GM18868 (cell line): ENCODE results near the gene SLC22A17.
"Not testable (repeated sequence)": the region's sequence is repeated elsewhere in the genome, so short reads cannot be mapped to it uniquely, and the experiment has no call there.

ENCODE experiments used
- ATAC-seq: cut with Tn5 transposase; IDR thresholded peaks from one replicate; pipeline ENCODE4 v1.9.1; 2021; ENCODE audit warnings: mild to moderate bottlenecking, moderate library complexity; ENCODE audit not compliant: unreplicated experiment

SLC22A17 gene

DNA sequence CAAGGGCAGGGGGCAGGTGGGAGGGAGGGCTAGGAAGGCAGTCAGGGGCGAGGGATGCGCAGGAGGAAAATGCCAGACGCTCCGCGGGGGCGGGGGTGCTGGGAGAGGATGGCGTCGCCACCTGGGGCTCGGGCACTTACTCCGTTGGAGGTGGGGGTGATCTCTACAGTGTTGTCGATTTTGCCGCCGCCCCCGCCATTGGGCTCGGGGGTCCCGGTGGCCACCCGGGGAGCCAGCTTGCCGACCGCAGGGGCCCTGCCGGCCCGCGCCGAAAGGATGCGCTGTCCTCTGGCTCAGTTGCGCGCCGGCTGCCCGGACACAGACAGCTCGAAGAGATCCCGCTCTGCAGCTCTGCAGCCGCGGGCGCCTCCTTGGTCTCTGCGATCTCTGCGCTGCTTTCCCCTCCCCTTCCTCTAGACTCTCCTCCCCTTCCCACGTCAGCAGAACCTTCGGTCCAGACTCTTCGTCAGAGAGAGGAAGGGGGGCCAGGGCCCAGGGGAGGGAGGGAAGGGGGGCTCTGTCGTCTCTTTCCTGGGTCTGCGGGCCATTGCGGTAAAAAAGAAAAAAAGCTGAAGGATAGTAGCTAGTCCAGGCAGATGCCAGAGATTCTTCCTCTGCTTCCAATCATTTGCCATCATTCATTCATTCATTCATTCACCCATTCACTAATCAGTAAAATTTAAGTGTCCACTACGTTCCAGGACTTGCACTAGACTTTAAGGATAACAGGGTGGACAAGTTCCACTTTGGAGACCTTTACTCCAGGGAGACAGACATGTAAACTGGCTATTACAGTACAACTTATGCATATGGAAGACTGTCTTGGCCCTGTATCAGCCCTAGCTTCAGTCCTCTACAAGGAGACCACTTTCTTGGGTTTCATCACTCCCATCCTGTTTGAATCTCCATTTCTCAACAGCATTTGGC is at the start of gene SLC22A17:
TSS of gene SLC22A17 (minus strand) at position 382 of the 927 bp plus-strand sequence.
- ATAC-seq = no peak

DNA sequence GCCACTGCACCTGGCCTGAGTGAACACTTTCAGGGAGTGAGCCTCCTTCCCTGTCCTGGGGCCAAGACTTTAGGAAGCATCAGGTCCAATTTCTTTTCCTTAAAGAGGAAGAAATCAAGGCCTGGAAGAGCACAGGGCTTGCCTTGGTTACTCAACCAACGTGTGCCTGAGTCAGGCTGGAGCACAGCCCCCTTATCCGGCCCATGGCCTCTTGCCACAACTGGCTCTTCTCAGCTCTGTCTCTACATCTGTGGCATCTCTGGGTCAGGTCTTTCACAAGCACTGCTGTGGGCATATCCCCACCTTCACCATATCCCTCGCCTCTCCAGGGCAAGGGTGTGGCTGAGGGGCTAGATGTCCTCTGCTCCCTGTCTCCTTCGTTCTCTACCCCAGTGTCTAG is 48.6 kb upstream of the SLC22A17 start:
- no peak for ATAC-seq

DNA sequence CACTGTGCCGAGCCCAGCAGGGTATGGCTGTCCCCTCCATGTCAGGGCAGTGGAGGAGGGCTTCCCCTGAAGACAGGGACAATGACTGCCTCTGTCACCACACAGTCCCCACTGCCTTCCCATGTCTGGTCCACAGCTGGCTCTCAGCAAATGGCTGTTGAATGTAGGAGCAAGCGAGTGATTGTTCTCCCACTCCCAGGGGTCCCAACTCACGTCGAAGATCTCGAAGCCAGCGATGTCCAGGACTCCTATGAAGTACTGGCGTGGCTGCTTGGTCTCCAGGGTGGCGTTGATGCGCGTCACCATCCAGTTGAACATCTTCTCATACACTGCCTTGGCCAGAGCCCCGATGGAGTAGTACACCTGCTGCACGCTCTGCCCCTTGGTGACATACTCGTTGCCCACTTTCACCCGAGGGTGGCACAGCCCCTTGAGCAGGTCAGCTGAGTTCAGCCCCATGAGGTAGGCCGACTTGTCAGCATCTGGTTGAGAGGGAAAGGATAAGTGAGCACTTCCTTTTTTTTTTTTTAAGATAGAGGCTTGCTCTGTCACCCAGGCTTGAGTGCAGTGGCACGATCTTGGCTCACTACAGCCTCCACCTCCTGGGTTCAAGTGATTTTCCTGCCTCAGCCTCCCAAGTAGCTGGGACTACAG is 47.9 kb upstream of the SLC22A17 start:
- not testable (repeated sequence) for ATAC-seq

DNA sequence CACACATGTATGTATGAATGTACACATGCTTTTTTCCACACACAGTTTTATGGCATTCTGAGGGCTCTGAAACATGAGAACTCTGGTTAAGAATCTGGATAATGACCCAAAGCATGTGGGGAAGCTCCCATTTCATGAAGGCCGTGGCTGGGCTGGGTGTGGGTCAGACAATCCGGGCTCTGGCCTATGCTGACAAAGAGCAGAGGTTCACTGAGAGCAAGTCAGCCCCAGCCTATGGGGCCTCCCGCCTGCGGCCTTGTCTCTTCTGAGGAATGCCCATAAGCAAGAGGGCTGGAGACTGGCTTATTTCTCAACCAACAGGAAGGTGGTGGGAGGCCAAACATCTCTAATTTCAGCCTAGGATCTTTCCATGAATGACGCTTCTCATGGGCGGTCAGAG is 46.9 kb upstream of the SLC22A17 start:
- ATAC-seq = no peak

DNA sequence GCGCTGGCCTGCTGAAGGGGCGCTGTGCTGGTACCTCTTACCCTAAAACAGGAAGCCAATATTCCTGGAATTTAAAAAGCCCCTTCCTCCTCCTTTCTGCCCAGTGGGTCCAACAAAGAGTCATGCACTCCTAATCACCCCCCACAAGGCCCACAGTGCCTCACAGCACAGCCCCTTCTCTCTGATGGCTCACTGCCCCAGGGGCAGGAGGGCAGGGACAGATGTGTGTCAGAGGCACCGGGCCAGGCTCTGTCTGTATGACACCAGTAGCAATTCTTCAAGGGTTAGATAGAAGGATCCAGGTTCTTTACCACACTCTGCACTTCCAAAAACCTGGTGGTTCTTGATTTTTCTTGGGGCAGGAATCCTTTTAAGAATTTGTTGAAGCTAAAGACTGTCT is 46.4 kb upstream of the SLC22A17 start:
- no peak for ATAC-seq

DNA sequence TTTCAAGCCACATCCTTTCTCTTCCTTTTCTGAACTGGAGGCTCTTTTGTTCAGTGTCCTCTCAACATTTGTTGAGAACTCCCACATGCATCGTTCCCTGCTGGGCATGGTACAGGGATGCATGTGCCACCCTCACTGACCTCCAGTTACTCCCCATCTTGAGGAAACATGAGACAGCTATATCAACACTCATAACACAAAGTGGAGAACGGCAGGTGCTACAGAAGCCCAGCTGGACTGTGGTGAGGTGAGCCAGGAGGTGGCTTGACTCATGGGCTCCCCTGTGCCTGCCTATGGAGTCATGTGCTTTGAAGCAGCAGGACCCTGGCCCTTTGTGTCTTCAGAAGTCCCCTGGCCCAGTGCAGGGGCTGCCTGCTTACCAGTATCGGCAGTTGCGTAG is 45.7 kb upstream of the SLC22A17 start:
- no peak for ATAC-seq

DNA sequence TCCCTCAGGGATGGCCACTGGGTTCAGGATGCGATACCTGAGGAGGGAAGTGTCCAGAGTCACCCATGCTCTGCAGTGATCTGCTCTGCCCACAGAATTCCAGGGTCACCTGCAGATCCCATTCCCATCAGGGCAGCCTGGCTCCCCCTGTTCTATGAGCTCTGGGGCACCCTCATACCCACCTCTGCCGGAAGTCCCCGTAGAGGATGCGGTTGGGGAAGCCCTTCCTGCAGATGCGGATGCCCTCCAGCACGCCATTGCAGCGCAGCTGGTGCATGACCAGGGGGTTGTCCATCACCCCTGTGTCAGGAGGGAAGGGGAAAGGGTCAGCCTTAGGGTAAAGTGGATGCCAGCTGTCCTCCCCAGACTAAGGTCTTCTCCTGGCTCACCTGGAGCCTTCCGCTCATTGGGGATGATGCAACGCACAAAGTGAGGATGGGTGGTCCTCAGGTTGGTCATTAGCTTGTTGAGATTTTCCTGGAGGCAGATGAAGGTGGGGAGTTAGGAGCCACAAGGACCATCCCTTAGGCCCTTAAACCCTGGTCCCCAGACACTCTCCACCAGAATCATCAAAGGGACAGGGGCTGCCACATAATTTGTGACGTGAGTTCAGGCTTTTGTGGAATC is 44.2 kb upstream of the SLC22A17 start:
- ATAC-seq = no peak

DNA sequence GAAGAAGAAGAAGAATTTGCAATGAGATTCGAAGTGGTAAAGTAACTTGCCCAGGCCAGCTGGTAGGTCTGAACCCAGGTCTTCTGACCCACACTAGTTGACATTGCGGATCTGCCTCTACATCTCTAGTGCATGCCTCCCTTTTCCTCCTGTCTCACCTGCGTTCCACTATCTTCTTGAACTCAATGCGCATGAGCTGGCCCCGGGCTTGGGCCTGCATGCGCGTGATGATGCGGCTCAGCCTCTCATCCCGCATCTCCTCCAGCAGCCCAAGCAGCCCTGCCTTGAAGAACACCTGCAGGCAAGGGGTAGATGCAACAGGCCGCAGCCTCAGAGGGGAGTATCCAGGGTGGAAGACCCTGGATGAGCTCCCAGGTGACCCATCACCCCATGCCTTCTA is 43.4 kb upstream of the SLC22A17 start:
- no peak for ATAC-seq

DNA sequence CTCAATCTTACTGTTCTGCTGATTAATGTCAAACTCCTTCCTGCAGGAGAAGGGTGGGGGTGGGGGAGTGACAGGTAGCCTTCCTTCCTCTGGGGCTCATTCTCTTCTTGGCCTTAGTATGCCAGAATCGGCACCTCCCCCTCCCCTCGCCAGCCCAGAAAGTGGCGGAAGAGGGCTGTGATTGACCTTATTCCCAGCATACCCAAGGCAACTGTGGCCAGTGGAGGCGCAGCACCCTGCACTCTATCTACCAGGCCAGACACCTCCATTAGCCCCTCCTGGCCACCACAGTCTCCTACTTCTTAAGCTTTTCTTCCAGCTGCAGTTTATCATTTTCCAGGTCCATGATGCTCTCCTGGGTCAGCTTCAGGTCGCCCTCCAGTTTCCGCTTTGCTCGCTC is 39.9 kb upstream of the SLC22A17 start:
- no peak for ATAC-seq

DNA sequence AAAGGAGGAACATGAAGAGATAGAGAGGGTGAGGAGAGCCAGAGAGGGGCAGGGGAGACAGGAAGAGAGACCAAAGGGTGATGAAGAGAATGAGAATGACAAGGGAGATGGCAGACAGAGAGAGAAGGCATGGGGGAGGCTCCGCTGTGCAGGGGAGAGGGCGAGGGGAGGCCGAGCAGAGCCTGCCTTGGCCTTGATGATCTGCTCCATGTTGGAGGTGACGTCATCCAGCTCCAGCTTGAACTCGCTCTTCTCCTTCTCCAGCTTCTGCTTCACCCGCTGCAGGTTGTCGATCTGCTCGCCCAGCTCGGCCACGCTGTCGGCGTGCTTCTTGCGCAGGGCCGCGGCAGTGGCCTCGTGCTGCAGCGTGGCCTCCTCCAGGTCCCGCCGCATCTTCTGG is 37.2 kb upstream of the SLC22A17 start:
- not testable (repeated sequence) for ATAC-seq

DNA sequence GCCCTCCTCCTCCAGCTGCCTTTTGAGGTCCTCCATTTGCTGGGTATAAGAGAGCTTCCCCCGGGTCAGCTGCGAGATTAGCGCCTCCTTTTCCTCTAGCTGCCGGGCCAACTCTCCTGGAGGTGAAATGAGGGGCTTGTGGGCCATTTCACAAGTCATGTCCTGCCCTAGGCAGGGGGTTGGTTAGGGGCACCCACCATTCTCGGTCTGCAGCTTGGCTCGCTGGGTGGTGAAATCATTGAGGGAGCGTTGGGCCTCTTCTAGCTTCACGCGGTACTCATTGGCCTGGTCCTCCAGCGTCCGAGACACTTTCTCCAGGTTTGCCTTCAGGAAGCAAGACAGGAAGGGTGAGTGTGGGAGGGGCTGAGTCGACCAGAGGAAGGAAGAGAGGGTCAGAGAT is 36.7 kb upstream of the SLC22A17 start:
- ATAC-seq = no peak

DNA sequence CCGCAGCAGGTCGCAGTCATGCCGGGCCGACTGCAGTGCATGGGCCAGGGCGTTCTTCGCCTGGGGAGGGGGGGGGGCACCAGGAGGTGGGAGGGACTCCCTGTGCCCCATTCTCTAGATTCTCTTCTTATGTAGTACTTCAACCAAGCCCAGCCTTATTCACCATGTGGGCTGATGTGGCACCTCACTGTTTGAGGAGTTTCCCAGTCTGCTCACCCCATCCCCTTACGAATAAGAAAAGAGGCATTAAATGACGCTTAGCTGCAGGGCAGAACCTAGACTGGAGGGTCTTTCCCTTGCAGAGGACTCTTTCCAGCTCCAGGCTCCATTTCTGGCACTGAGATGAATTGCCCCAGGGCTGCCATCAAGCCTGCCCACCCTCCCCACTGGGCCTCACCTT is 36.3 kb upstream of the SLC22A17 start:
- ATAC-seq = no peak

DNA sequence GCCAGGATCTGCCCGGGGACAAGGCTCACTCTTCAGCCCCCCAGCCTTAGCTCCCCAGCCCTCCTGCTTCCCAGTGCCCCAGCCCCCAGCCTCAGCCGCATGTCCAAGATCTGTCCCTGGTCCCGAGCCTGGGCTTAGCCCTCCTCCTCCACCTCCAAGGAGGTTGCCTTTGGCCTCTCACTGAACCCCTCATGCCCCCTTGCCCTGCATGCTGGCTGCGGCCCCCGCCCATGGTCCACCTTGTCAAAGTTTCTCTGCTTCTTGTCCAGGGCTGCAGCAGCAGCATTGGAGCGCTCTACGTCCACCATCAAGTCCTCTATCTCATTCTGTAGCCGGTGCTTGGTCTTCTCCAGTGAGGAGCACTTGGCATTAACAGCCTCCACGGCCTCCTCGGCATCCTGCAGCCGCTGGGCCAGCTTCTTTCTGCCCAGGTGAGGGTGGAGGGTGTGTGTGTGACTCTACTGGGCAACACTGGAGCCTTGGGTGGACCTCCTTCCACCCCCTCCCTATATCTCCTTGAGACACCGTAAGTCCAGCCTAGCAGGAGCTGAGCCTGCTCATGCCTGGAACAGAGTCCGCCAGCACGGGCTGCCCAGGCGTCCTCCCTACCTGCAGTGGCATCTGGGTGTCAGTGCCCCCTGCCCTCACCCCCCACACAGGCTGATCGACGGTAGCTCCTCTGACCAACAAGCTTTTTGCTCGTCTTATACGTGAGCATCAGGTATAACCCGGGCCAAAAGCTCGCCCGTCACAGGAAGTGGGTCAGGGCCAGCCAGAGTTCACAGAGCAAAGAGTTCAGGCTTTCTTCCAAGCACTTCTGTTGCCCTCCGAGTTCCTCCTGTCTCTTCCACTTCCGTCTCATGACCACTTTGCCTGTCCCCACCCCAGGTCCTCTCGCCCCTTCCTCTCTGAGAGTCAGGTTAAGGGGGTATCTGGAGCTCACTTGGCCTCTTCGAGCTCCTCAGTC is 35.5 kb upstream of the SLC22A17 start:
- ATAC-seq = no peak

DNA sequence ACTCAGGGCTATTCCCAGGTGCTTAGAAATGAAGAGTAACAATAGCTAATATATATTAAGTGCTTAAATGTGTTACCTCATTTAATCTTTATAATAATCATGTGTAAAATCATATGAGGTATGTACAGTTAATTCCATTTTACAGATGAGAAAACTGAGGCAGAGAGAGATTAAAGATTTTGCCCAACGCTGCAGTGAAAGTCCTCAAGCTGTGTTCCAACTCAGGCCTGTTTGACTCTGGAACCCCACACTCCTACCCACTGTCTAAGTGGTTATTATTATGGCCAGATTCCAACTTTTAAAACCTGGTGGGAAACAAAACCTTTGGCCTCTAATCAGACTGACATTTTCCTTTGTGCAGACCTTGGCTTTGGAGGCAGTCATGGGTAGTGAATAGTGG is 34.3 kb upstream of the SLC22A17 start:
- ATAC-seq = no peak

DNA sequence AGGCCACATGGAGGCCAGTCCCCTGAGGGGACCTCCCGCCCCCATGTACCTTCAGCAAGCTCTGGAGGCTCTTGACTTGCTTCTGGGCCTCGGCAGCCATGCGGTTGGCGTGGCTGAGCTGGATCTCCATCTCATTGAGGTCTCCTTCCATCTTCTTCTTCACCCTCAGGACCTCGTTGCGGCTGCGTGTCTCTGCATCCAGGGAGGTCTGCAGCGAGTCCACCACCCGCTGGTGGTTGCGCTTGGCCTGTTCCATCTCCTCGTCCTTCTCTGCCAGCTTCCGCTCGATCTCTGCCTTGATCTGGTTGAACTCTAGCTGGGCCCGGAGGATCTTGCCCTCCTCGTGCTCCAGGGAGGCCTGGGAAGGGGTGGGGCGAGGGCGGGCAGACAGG is 33.6 kb upstream of the SLC22A17 start:
- not testable (repeated sequence) for ATAC-seq

DNA sequence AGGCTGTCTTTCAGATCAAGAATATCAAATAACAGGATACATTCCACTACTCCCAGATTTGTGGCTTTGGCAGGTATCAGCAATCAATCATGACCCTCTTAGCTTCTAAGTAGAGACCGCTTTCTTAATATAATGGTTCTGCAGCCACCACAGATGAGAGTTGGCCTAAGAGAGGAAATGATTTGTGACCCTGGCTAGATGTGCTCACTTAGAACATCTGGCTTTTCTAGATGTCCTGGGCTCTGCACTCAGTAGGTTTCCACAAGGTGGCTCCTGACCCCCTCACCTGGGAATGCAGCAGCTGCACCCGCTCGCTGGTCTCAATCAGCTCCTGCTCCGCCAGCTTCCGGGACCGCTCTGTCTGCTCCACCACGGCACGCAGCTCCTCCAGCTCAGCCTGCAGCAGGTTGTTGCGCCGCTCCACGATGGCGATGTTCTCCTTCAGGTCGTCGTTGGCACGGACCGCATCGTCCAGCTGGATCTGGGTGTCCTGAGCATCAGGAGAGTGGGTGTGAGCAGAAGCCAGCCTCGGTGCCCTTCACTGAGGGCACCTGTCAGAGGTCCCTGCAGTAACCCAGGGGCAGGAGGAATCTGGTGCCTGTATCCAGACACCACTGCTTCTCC is 33.1 kb upstream of the SLC22A17 start:
- ATAC-seq = no peak

DNA sequence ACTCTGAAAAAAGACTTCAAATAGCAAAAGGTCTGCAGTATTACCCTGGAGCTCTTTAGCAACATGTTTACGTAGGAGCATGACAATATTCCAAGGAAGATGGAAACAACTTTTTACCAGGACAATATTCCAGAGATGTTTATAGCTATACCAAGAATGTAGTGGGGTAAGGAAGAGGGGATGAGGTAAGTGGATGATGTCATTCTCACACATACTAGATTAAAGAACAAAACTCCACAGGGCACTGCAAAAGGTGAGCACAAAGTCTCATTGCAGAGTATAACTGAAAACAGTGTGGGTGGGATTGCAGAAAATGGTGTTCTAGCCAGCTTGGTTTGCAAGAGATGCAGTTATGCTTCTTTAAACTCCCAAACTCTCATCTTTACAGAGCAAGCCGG is 32.6 kb upstream of the SLC22A17 start:
- ATAC-seq = no peak

DNA sequence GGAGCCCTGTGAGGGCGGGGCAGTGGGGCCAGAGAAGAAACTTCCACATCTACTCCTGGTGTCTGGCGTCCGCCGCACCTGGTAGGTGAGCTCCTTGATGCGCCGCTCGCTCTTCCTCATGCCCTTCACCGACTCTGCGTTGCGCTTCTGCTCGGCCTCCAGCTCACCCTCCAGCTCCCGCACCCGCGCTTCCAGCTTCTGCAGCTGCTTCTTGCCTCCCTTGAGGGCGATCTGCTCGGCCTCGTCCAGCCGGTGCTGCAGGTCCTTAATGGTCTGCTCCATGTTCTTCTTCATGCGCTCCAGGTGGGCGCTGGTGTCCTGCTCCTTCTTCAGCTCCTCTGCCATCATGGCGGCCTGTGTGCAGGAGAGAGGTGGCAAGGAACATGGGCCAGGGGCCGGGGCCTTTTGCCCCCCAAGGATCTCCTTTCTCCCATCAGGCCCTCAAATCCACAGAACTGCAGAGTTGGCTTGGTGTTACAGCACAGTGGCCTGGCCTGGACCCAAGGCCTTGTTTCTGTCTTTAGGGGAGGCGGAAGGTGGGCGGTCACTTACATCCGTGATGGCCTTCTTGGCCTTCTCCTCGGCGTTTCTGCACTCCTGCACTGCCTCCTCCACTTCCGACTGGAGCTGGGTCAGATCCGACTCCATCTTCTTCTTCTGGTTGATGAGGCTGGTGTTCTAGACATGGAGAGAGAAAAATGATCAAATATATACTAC is 31.8 kb upstream of the SLC22A17 start:
- no peak for ATAC-seq

DNA sequence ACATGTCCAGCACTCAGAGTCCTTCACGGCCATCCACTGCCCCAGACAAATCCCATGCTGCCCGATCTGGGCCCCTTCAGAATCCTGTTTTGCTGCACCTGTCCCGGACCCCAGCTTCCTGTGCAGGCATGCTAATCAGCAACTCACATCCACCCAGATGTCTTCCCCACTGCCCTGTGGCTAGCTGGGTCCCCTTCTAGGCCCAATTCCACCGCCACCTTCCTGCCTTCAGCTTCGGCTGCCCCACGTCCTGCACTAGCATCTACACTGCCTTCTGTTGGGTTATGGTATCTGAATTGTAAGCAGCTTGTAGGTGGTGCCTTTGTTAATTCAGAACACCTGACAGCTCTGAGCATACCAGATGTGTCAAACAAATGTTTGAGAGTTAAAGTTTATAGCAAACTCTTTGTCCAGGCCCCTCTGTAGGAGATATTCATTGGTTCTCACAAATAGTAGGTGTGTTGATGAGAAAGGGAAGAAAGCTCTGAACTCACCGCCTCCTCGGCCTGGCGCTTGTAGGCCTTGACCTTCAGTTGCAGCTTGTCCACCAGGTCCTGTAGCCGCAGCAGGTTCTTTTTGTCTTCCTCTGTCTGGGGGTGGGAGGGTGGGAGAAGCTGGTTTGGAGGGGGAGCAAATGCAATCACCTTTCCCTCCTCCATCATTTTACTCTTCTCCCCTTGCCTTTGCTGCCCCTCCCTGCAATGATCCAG is 30.2 kb upstream of the SLC22A17 start:
- no peak for ATAC-seq
